HEK293 (cell line): ENCODE results near the gene YWHAQ.

Experiments
- BCL11A ChIP-seq: fragments of 450-650 bp; formaldehyde crosslinking; IDR thresholded peaks from 2 replicates; pipeline ENCODE4 v1.5.1; 2016; ENCODE audit warnings: low read depth, missing biosample characterization, missing genetic modification characterization
- WT1 ChIP-seq: fragments of 450-650 bp; formaldehyde crosslinking; IDR thresholded peaks from 2 replicates; pipeline ENCODE4 v1.5.1; 2016; ENCODE audit warnings: missing biosample characterization, missing genetic modification characterization
- ZFHX2 ChIP-seq: fragments of 450-650 bp; formaldehyde crosslinking; conservative IDR thresholded peaks from 2 replicates; pipeline ENCODE4 v1.5.1; 2016; ENCODE audit warnings: missing biosample characterization, missing genetic modification characterization
- ZNF121 ChIP-seq: fragments of 450-650 bp; formaldehyde crosslinking; IDR thresholded peaks from 2 replicates; pipeline ENCODE4 v1.5.1; 2016; ENCODE audit warnings: missing biosample characterization, missing genetic modification characterization
- ZNF214 ChIP-seq: fragments of 450-650 bp; formaldehyde crosslinking; IDR thresholded peaks from 2 replicates; pipeline ENCODE4 v1.5.1; 2017; ENCODE audit warnings: missing biosample characterization, mild to moderate bottlenecking, missing genetic modification characterization, borderline replicate concordance
- ZNF324 ChIP-seq: fragments of 450-650 bp; formaldehyde crosslinking; IDR thresholded peaks from 2 replicates; pipeline ENCODE4 v1.5.1; 2016; ENCODE audit warnings: missing biosample characterization, missing genetic modification characterization
- ZNF423 ChIP-seq: fragments of 450-650 bp; formaldehyde crosslinking; IDR thresholded peaks from 2 replicates; pipeline ENCODE4 v1.5.1; 2016; ENCODE audit warnings: missing biosample characterization, missing genetic modification characterization
- ZNF660 ChIP-seq: fragments of 450-650 bp; IDR thresholded peaks from 2 replicates; pipeline ENCODE4 v1.5.1; 2018; ENCODE audit warnings: missing biosample characterization, mild to moderate bottlenecking, missing genetic modification characterization
- ZXDB ChIP-seq: fragments of 450-650 bp; formaldehyde crosslinking; IDR thresholded peaks from 2 replicates; pipeline ENCODE4 v1.5.1; 2016; ENCODE audit warnings: missing biosample characterization, missing genetic modification characterization
- TF ChIP-seq, protein P1 (sequence below): fragments of 450-650 bp; formaldehyde crosslinking; IDR thresholded peaks from 2 replicates; pipeline ENCODE4 v1.5.1; 2016; ENCODE audit warnings: missing biosample characterization, missing genetic modification characterization
- TF ChIP-seq, protein P2 (sequence below): fragments of 450-650 bp; formaldehyde crosslinking; IDR thresholded peaks from 2 replicates; pipeline ENCODE4 v1.5.1; 2016; ENCODE audit warnings: missing biosample characterization, missing genetic modification characterization
- TF ChIP-seq, protein P3 (sequence below): fragments of 450-650 bp; formaldehyde crosslinking; IDR thresholded peaks from 2 replicates; pipeline ENCODE4 v1.5.1; 2016; ENCODE audit warnings: missing biosample characterization, missing genetic modification characterization
- TF ChIP-seq, protein P4 (sequence below): fragments of 450-650 bp; IDR thresholded peaks from 2 replicates; pipeline ENCODE4 v1.5.1; 2018; ENCODE audit warnings: missing biosample characterization, mild to moderate bottlenecking, missing genetic modification characterization

DNA sequence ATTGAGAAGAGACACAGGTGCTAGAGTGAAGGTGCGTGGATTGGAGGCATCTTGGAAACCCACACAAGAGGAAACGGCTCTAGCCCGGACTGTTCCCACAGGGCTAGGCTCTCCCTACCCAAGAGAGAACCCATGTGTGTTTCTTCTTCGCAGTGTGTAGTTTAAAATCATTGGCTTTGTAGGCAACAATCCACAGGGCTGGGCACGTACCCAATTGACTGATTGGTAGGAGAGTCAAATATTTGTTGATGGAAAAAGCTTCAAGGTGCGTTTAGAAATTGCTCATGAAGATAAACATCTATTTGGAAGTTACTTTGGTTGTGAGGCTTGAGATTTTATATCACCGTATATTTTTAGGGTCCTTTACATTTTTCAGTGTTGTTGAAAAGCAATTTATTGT is 13.2 kb upstream of the YWHAQ start:
- TF ChIP-seq, protein P1, sequence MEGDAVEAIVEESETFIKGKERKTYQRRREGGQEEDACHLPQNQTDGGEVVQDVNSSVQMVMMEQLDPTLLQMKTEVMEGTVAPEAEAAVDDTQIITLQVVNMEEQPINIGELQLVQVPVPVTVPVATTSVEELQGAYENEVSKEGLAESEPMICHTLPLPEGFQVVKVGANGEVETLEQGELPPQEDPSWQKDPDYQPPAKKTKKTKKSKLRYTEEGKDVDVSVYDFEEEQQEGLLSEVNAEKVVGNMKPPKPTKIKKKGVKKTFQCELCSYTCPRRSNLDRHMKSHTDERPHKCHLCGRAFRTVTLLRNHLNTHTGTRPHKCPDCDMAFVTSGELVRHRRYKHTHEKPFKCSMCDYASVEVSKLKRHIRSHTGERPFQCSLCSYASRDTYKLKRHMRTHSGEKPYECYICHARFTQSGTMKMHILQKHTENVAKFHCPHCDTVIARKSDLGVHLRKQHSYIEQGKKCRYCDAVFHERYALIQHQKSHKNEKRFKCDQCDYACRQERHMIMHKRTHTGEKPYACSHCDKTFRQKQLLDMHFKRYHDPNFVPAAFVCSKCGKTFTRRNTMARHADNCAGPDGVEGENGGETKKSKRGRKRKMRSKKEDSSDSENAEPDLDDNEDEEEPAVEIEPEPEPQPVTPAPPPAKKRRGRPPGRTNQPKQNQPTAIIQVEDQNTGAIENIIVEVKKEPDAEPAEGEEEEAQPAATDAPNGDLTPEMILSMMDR (tag by site-specific recombination), result no peak
- no peak for TF ChIP-seq ZNF121
- no peak for TF ChIP-seq WT1 (tag by site-specific recombination)
- TF ChIP-seq ZXDB (tag by site-specific recombination), result no peak
- no peak for TF ChIP-seq ZNF214 (tag by site-specific recombination)
- TF ChIP-seq, protein P2, sequence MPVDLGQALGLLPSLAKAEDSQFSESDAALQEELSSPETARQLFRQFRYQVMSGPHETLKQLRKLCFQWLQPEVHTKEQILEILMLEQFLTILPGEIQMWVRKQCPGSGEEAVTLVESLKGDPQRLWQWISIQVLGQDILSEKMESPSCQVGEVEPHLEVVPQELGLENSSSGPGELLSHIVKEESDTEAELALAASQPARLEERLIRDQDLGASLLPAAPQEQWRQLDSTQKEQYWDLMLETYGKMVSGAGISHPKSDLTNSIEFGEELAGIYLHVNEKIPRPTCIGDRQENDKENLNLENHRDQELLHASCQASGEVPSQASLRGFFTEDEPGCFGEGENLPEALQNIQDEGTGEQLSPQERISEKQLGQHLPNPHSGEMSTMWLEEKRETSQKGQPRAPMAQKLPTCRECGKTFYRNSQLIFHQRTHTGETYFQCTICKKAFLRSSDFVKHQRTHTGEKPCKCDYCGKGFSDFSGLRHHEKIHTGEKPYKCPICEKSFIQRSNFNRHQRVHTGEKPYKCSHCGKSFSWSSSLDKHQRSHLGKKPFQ (tag by site-specific recombination), result no peak
- TF ChIP-seq ZNF660, result no peak
- TF ChIP-seq, protein P3, sequence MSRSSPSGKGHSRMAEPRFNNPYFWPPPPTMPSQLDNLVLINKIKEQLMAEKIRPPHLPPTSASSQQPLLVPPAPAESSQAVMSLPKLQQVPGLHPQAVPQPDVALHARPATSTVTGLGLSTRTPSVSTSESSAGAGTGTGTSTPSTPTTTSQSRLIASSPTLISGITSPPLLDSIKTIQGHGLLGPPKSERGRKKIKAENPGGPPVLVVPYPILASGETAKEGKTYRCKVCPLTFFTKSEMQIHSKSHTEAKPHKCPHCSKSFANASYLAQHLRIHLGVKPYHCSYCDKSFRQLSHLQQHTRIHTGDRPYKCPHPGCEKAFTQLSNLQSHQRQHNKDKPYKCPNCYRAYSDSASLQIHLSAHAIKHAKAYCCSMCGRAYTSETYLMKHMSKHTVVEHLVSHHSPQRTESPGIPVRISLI (tag by site-specific recombination), result no peak
- TF ChIP-seq, protein P4, sequence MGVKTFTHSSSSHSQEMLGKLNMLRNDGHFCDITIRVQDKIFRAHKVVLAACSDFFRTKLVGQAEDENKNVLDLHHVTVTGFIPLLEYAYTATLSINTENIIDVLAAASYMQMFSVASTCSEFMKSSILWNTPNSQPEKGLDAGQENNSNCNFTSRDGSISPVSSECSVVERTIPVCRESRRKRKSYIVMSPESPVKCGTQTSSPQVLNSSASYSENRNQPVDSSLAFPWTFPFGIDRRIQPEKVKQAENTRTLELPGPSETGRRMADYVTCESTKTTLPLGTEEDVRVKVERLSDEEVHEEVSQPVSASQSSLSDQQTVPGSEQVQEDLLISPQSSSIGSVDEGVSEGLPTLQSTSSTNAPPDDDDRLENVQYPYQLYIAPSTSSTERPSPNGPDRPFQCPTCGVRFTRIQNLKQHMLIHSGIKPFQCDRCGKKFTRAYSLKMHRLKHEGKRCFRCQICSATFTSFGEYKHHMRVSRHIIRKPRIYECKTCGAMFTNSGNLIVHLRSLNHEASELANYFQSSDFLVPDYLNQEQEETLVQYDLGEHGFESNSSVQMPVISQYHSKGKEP, result no peak
- TF ChIP-seq BCL11A, result no peak
- no peak for TF ChIP-seq ZFHX2 (tag by site-specific recombination)
- TF ChIP-seq ZNF324 (tag by site-specific recombination), result no peak
- TF ChIP-seq ZNF423 (tag by site-specific recombination), result no peak
